Measurements from ENCODE around the gene PPP1CB.

PPP1CB gene

DNA sequence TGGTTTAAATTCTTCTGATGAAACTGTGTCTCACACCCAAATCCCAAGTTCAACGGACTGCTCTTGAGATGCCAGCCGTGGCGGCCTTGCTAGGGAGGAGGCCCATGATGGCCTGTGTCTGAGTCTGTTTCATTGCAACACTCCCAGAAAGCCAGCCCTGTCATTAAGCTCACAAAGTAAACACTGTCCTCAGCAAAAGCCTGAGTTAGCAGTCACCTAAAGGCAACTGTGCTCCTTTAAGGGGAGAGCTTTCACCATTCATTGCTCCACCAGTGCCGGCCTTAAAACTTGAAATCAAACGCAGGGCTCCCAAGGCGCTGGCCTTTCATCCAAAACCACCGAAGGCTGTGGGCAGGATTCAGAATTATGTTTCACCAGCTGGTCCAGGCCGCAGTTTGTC is 42.5 kb upstream of the PPP1CB start:
- H3K4me3 ChIP-seq (ENCODE audit: low read depth, low read length): no peak overlapping the region
- TF ChIP-seq, protein P1, sequence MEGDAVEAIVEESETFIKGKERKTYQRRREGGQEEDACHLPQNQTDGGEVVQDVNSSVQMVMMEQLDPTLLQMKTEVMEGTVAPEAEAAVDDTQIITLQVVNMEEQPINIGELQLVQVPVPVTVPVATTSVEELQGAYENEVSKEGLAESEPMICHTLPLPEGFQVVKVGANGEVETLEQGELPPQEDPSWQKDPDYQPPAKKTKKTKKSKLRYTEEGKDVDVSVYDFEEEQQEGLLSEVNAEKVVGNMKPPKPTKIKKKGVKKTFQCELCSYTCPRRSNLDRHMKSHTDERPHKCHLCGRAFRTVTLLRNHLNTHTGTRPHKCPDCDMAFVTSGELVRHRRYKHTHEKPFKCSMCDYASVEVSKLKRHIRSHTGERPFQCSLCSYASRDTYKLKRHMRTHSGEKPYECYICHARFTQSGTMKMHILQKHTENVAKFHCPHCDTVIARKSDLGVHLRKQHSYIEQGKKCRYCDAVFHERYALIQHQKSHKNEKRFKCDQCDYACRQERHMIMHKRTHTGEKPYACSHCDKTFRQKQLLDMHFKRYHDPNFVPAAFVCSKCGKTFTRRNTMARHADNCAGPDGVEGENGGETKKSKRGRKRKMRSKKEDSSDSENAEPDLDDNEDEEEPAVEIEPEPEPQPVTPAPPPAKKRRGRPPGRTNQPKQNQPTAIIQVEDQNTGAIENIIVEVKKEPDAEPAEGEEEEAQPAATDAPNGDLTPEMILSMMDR (conservative IDR thresholded peaks at IDR 0.05; ENCODE audit: low read depth, low read length): no peak
- no peak for DNase-seq (ENCODE audit: low read depth)

DNA sequence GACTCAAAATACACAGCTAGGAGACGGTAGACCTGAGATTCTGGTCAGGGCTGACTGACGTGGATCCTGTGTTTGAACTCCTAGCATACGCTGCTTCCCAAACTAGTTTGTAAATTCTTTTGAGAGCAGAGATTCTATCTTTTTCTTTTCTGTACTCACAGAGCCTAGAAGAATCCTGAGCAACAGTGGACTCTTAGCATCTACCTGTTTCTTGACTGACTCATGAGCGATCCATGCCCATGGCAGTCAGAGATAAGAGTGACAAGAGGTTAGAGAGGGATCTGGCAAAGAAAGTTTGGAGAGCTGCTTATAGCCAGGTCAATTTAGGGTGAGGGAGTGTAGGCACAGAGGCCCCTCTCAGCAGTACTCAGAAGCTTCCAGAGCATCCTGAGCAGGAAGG is 41.1 kb upstream of the PPP1CB start:
- H3K4me3 ChIP-seq (ENCODE audit: low read depth, low read length): no peak overlapping the region
- TF ChIP-seq, protein P1 (conservative IDR thresholded peaks at IDR 0.05; ENCODE audit: low read depth, low read length): no peak

GRCh38 chr2:28713577-28714298 is 37.9 kb upstream of the PPP1CB start:
- TF ChIP-seq, protein P1 (conservative IDR thresholded peaks at IDR 0.05; ENCODE audit: low read depth, low read length): no peak
- no peak overlapping the region for H3K4me3 ChIP-seq (ENCODE audit: low read depth, low read length)
- peak; percentile 64 for DNase-seq (ENCODE audit: low read depth)

More for the DNA sequence above, 41.1 kb upstream of the PPP1CB start:
- no peak for DNase-seq (ENCODE audit: low read depth)

- TF ChIP-seq, protein P1 (conservative IDR thresholded peaks at IDR 0.05; ENCODE audit: low read depth, low read length): no peak
- H3K4me3 ChIP-seq (ENCODE audit: low read depth, low read length): no peak overlapping the region
- peak; percentile 93 for DNase-seq (ENCODE audit: low read depth)
Observed at GRCh38 chr2:28716265-28716865, 35.3 kb upstream of the PPP1CB start.

- H3K4me3 ChIP-seq (ENCODE audit: low read depth, low read length): no peak overlapping the region
- TF ChIP-seq, protein P1 (conservative IDR thresholded peaks at IDR 0.05; ENCODE audit: low read depth, low read length): no peak
- DNase-seq (ENCODE audit: low read depth): peak; percentile 75
Observed at GRCh38 chr2:28717339-28717758, 34.3 kb upstream of the PPP1CB start.

DNA sequence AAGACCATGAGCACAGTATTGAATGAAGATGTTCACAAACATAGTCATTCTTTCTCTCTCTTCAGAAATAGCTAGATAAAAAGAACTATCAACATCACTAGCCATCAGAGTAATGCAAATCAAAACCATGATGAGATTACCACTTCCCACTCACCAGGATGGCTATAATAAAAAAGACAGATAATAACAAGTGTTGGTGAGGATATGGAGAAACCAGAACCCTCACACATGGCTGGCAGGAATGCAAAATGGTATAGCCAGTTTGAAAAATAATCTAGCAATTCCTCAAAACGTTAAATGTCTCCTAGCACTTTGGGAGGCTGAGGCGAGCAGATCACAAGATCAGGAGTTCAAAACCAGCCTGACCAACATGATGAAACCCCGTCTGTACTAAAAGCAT is 31.3 kb upstream of the PPP1CB start:
- TF ChIP-seq, protein P1 (conservative IDR thresholded peaks at IDR 0.05; ENCODE audit: low read depth, low read length): no peak
- H3K4me3 ChIP-seq (ENCODE audit: low read depth, low read length): no peak overlapping the region
- DNase-seq (ENCODE audit: low read depth): no peak
